NCI-H345 treated with DMSO at 0.1 percent for 48 hours (cell line): ENCODE data around the gene CTSA.
A peak's percentile ranks its signal among the peaks of the same experiment; 100 is the strongest.
"Not testable (repeated sequence)": the region's sequence is repeated elsewhere in the genome, so short reads cannot be mapped to it uniquely, and the experiment has no call there.

ENCODE experiments used
- DNase-seq: peaks from one replicate; lab custom pipeline; 2025; ENCODE audit not compliant: unreplicated experiment; lab: John Stamatoyannopoulos, UW

Gene CTSA

GRCh38 chr20:45866454-45866853, 24.7 kb upstream of the CTSA start:
- DNase-seq: no peak

DNA sequence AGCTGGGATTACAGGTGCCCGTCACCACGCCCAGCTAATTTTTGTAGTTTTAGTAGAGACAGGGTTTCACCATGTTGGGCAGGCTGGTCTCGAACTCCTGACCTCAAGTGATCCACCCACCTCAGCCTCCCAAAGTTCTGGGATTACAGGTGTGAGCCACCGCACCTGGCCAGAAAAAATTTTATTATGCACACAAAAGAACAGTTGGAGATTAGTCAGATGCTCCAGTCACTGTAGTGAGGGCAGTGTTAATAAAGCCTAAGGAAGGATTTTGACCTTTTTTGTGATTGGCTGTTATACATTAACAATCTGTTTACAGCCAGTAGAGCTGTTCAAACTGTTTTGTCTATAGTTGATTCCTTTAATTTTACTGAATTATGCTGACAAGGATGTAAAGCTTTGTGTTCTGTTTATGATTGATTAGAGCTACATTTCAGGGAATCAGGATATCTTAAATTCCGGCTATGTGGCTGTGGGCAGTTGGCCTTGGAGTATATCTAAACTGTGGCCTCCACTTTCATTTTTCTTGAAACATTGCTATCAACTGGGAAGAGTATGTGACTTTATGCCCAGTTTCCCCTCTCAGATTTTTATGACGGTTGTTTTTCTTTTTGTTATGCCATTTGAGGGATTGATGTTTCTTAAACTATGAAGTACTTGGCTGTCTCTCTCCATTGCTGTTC, 23.9 kb upstream of the CTSA start:
- DNase-seq: no peak

GRCh38 chr20:45867819-45868176, 23.3 kb upstream of the CTSA start:
- DNase-seq: no peak

DNA sequence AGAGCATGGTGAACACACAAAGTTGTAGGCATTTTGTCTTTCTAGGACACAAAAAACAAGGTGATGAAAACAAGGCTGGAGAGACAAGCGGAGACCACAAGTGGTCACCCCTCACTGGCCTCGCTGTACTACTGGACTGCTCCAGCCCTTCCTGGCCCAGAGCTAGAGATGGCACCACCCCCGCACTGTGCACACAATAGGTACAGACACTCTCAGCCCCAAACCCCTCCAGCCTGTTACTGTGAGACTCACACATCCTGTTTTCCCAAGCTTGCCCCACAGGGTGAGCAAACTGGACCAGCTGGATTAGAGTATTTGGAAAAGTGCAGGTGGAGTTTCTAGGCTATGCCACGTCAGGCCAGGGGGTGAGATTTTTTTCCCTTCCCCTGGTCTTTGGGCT, 18.5 kb upstream of the CTSA start:
- no peak for DNase-seq

DNA sequence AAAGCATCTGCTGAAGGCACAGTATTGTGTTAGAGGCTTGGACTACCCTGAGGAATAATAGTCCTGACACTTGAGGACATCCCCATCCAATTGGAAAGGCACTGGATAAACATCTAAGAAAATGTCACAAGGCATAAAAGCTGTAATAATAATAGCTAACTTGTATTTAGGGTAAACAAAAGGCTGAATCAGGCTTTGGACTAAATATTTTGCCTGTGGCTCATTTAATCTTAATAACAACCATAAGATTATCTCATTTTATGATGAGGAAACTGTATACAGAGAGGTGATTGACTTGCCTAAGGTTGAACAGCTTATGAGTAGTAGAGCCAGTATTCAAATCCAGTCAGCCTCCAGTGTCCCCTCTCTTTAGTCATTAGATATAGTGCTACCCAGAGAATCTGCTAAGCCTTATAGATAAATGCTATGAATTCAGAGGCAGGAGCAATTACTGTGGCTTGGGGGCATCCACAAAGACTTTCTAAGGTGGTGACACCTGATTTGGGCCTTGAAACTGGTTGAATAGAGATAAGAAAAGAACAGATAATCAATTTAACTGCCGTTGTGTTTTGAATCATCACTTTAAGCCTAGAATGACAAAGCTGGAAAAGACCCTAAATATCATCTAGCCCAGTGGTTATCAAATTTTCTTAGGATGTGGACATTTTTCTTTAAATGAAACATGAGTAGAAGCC, 17.6 kb upstream of the CTSA start:
- no peak for DNase-seq

GRCh38 chr20:45874104-45874481, 17.0 kb upstream of the CTSA start:
- DNase-seq: not testable (repeated sequence)

DNA sequence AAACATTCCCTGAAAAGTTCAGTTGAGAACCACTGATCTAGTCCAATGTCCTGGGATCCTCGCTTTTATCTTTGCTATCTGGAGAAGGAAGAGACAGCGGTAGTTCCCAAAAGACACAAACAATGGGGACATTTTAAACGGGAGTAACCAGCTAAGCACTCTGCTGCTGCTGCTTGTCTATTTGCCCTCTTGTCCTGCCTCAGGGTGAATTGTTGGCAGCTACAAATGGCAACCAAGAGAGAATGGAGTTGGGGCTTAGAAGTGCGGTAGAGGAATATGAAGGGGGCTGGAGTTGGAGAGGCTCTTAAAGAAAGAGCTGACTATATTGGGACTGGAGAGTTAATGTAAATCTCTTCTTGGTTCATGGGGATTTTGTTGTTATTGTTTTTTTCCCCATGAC, 16.6 kb upstream of the CTSA start:
- DNase-seq: no peak

GRCh38 chr20:45878076-45878761, 12.9 kb upstream of the CTSA start:
- no peak for DNase-seq

GRCh38 chr20:45880988-45881788, 9.9 kb upstream of the CTSA start, which contains the start of gene ZSWIM1:
Gene ZSWIM1 (plus strand): TSS chr20:45881227. CDS start chr20:45882593, 1,366 bp downstream.
- peak; percentile 99 for DNase-seq

- DNase-seq: no peak
Observed at GRCh38 chr20:45882469-45883099, 8.6 kb upstream of the CTSA start.

DNA sequence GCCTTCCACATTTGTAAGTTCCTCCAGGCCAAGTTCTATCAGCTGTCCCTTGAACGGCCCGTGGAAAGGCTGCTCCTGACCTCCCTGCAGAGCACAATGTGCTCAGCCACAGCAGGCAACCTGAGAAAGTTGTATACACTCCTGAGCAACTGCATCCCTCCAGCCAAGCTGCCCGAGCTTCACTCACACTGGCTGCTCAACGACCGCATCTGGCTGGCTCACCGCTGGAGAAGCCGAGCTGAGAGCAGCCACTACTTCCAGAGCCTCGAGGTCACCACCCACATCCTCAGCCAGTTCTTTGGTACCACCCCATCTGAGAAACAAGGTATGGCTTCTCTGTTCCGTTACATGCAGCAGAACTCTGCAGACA, 8.1 kb upstream of the CTSA start:
- DNase-seq: no peak

GRCh38 chr20:45886590-45887345, 4.4 kb upstream of the CTSA start:
- no peak for DNase-seq

DNA sequence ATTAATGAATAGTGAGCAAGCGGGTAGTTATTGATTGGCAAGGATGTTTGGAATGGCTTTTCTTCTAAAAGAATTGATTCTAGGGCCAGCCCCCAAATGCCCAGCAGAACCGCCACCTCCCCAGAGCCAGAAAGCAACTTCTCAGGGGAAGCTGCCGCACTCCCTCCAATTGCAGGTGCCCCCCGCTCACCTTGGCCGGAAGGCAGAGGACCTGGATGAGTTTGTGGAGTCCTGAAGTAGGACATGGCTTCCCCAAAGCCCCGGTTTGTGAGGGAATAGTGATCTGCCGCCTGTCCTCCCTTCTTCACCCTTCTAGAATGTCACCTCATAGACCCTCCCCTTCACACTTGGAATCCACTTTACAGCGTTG, 3.8 kb upstream of the CTSA start, which contains the start of gene SPATA25:
TSS of gene SPATA25 (minus strand) at position 277 of the 370 bp plus-strand sequence. CDS start at position 245, 32 bp downstream.
- DNase-seq: no peak

- DNase-seq: no peak
Observed at GRCh38 chr20:45888681-45889080, 2.5 kb upstream of the CTSA start.

- no peak for DNase-seq
Observed at GRCh38 chr20:45890077-45890984, 804 bp upstream of the CTSA start.

- DNase-seq: no peak
Observed at GRCh38 chr20:45892049-45892825, 1.1 kb downstream of the CTSA start.

DNA sequence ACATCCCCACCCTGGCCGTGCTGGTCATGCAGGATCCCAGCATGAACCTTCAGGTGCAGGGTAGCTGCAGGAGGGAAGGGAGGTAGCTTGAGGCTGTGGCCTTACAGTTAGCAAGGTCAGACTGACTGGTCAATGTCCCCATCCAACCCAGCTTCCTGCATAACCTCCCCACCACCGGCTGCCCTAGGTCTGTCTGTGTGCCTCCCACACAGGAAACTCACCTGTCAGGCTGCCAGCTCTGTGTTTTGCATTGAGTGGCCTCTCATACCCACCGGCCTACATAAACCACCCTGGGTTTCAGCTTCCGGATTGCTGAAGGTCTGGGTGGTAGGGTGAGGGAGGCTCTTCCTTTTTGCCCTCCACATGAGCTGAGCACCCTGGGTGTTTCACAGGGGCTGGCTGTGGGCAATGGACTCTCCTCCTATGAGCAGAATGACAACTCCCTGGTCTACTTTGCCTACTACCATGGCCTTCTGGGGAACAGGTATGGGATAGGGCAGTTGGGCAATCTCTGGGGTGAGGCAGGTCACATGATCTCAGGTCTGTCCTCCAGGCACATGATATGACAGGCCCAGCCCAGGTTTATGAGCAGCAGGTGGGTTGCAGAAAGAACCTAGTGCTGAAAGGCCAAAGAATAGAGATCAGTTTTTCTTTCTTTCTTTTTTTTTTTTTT, 1.8 kb downstream of the CTSA start:
- DNase-seq: no peak

DNA sequence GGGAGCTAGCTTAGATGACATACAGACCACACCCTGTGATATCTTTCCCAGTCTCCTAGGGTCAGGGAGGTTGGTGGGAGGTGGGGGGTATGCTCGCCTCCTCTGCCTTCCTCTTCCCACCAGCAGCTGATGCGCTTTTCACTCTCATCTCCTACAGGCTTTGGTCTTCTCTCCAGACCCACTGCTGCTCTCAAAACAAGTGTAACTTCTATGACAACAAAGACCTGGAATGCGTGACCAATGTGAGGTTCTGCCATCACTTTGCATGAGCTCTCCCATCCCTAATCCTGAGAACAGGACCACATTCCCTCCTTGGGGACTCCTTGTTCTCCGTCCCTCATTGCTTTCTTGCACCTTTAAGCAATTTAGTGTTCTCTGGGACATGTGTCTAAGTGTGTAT, 2.7 kb downstream of the CTSA start:
- no peak for DNase-seq
